NCI-H774 (cell line): ENCODE results near the gene OXCT2.
"Not testable (repeated sequence)": the region's sequence is repeated elsewhere in the genome, so short reads cannot be mapped to it uniquely, and the experiment has no call there.

Source experiments
- DNase-seq: peaks from one replicate; lab custom pipeline; 2025; lab: John Stamatoyannopoulos, UW

OXCT2 gene

DNA sequence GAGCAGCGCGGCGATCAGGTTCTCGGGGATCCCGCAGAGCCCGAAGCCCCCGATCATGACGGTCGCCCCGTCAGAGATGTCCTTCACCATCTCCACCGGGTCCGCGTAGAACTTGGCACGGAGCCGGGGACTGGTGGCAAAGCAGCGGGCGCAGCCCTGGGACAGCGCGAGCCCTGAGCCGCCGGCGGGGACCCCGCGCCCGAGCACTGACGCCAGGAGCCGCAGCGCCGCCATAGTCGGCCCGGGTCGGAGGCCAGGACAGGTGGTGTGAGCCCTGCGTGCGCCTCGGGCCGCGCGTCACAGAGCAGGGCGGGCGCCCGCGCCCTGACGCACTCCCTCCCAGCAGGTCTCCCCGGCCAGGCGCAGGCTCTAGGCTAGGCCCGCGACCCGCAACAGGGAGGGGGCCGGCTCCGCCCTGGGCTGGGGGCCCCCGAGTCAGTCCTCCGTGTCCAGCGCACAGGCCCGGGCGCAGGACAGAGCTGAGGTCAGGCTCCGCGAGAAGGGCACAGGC, at the start of gene OXCT2:
Gene OXCT2 (minus strand): TSS at position 327 of the 511 bp plus-strand sequence. CDS start 93 bp downstream, at position 234.
- not testable (repeated sequence) for DNase-seq

- no peak for DNase-seq
Measured at GRCh38 chr1:39819091-39819812, 48.1 kb upstream of the OXCT2 start.

DNA sequence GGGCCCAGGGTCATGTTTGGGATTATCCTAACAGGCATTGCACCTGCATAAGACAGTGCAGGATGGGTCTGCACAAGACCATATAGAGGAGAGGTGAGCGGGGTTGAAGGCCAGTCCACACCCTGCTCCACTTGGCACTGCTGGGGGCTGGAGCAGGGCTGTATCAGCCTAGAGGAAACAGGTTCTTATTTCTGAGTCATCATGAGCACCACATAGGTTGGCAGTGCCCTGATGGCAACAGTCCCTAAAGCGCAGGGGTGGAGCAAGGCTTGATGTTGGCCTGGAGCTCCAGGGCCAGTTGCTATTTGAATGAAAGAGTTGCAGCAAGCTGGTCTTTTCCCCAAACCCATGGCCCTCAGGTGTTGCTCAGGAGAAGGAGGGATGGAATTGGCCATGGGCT, 47.3 kb upstream of the OXCT2 start:
- DNase-seq, result no peak

DNA sequence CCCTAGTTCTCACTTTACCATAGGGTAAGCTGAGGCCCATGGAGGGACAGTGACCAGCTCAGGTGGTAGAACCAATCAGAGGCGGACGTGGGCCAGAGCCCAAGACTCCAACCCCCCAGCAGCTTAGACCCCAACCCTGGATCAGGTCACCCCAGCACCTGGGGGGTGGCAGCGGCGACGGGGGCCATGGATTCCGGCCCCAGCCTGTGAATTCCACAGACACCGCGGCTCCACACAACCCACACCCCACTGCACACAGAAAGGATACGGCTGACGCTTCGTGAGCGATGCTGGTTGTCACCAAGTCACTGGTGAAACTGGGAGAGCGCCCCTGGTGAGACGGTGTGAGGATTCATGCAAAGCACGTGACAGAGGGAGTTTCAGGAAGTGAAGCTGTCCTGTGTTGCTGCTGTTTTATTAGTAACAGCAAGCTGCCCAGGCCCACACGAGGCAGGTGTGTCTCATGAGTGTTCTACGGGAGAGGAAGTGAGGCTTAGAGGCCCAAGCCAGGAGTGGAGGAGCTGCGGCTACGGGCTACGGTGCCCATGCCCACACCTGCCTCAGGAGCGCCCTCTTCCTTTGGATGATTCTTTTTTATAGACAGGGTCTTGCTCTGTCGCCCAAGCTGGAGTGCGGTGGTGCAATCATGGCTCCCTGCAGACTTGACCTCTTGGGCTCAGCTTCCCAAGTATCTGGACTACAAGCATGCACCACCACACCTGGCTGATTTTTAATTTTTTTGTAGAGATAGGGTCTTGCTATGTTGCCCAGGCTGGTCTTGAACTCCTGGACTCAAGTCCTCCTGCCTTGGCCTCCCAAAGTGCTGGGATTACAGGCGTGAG, 46.2 kb upstream of the OXCT2 start:
- peak; percentile 92 for DNase-seq

GRCh38 chr1:39816415-39817090, 45.4 kb upstream of the OXCT2 start:
- DNase-seq, result peak; percentile 84

DNA sequence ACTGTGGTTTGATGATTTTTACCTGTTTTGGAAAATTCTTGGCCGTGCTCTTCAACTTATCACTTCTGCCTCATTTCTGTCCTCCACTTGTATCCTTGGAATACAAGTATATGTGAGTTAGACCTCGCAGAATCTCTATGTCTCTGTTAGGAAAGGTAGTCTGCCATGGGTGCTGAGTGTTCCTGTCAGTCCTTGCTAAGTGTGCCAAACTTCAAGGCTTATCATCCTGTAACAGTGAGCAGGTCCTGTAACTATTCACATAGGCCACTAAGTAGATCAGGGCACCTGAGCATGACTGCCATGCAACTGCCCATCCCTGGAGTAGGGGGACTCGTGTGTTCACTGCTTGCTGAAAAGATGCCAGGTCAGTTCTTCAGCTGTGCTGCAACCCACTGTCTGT, 41.8 kb upstream of the OXCT2 start:
- DNase-seq, result no peak

DNA sequence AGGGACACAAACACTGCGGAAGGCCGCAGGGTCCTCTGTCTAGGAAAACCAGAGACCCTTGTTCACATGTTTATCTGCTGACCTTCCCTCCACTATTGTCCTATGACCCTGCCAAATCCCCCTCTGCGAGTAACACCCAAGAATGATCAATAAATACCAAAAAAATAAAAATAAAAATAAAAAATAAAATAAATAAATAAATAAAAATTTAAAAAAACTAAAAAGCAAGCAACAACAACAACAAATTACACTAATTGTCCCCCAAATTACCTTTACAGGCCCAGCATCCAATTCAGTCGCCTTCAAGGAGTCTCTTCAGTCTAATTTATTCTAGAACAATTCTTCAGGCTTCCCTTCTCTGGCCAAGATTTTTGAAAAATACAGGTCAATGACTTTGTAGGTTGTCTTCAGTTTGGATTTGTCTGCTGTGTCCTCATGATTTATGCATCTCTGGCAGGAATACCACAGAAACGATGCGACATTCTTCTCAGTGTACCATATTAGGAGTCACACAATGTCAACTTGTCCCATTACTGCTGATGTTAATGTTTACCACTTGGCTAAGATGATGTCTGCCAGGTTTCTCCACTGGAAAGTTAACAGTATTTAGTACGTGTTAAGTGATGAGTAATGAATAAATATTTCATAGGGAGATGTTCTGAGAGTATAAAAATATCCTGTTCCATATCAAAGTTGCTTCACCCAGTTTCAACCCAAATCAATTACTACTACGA, 37.8 kb upstream of the OXCT2 start:
- no peak for DNase-seq

- DNase-seq, result no peak
Measured at GRCh38 chr1:39805385-39805784, 34.2 kb upstream of the OXCT2 start.

GRCh38 chr1:39802496-39803260, 31.5 kb upstream of the OXCT2 start:
- no peak for DNase-seq

- DNase-seq, result no peak
Measured at GRCh38 chr1:39800471-39800835, 29.3 kb upstream of the OXCT2 start.

- DNase-seq, result peak; percentile 65
Measured at GRCh38 chr1:39799770-39800470, 28.8 kb upstream of the OXCT2 start.

DNA sequence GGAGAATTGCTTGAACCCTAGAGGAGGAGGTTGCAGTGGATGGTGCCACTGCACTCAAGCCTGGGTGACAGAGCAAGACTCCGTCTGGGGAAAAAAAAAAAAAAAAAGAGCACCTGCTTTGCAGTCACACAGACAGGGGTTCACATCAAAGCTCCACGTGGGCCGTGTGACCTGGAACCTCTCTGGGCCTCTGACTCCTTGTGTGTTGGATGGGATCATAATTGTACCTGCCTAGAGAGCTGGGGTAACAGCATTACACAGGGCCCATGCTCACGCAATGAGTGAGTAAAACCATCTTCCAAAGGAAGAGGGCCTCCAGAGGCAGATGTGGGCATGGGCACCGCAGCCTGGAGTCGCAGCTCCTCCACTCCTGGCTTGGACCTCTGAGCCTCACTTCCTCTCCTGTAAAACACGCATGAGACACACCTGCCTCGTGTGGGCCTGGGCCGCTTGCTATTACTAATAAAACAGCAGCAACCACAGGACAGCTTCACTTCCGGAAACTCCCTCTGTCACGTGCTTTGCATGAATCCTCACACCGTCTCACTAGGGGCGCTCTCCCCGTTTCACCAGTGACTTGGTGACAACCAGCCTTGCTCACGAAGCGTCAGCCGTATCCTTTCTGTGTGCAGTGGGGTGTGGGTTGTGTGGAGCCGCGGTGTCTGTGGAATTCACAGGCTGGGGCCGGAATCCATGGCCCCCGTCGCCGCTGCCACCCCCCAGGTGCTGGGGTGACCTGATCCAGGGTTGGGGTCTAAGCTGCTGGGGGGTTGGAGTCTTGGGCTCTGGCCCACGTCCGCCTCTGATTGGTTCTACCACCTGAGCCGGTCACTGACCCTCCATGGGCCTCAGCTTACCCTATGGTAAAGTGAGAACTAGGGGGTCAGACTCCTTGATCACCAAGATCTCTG, 28.0 kb upstream of the OXCT2 start:
- DNase-seq, result peak; percentile 64

DNA sequence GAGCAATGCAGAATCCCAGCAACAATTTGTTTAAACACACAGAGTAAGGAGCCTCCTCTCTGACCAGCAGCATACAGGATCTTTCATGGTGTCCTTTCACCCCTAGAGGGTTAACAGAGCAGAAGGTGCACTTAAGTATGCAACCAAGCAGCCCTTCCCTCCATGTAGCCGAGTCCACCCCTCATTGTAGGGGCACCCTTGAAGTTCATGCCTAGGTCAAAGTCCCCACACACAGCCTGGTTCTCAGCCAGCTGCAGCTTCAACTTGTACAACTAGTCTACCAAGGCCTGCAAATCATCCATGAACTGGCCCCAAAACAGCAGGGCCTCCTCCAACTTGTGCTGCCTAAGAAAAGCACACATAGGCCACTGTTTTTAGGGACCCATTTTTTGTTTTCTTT, 24.5 kb upstream of the OXCT2 start:
- DNase-seq, result no peak

DNA sequence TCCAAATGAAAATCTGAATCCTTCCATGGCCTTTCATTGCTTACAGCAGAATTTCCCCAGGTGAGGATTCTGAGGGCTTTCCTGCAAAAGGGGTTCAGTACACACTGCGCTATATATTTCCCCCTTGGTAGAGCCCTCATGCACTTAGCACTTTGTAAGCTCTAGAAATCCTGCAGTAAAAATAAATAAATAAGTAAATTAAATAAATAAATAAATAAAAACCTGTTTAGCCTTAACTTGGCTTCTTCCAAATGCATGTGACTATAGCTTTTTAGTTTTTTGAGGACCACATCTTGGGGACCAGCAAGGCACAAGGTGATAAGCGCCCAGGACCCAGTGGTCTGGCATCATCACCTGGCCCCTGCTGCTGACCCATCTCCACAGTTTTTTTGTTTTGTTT, 20.7 kb upstream of the OXCT2 start:
- DNase-seq, result no peak

GRCh38 chr1:39789571-39790110, 18.5 kb upstream of the OXCT2 start:
- no peak for DNase-seq

- peak; percentile 92 for DNase-seq
Measured at GRCh38 chr1:39788758-39789570, 17.8 kb upstream of the OXCT2 start, which contains the start of gene BMP8B. BMP8B (minus strand) TSS chr1:39788865; CDS start chr1:39788485, 380 bp downstream.

- no peak for DNase-seq
Measured at GRCh38 chr1:39788426-39788757, 17.2 kb upstream of the OXCT2 start.

GRCh38 chr1:39787964-39788363, 16.8 kb upstream of the OXCT2 start:
- DNase-seq, result not testable (repeated sequence)
